ENCODE results near the gene EPHA5.

- TF ChIP-seq CTCF (IDR thresholded peaks at IDR 0.05; ENCODE audit: insufficient read depth, low read length) (no peak), REST (IDR thresholded peaks at IDR 0.05; ENCODE audit: insufficient replicate concordance, low read depth) (no peak)
These were observed 314 bp downstream of the EPHA5 start for GRCh38 chr4:65670020-65670330.
